NCI-H2227 (cell line): ENCODE measurements around the gene EDAR.

ENCODE experiments used
- DNase-seq: peaks from one replicate; lab custom pipeline; 2025; ENCODE audit not compliant: unreplicated experiment; lab: John Stamatoyannopoulos, UW

EDAR gene

DNA sequence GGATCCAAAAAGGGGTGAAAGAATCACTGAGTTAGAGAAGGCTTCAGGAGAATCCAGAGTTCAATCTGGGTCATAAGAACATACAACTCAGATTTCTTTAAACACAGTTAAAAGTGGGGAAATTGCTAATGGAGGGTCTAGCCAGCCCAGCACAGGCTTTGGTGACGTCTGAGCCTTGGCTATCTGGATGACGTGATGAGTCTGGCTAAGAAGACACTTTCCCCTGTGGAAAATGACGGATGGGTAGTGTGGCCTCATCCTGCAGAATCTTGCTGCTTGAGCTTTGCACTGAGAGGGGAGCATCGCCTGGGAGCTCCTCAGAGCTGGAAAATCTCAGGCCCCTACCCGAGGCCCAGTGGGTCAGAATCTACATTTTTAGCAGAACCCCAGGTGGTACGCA, 19.2 kb downstream of the EDAR start:
- DNase-seq, result no peak

DNA sequence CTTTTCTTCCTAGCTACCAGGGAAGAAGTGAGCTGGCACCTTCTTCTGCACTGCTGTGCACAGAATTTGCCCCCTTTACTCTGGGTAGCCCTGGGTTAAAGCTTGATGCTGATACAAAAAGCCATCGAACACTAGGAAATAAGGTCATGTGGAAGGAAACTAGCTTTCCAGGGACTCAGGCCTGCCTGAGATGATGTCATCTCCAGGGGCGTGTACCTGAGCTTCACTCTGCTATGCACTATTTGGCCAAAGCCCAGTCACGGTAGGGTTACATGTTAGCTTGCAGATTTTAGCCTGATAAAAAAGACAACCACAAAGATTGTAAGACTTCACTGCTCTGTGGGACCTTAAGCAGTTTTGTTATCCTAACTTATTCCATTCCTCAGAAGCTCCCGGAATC, 20.4 kb downstream of the EDAR start:
- no peak for DNase-seq

DNA sequence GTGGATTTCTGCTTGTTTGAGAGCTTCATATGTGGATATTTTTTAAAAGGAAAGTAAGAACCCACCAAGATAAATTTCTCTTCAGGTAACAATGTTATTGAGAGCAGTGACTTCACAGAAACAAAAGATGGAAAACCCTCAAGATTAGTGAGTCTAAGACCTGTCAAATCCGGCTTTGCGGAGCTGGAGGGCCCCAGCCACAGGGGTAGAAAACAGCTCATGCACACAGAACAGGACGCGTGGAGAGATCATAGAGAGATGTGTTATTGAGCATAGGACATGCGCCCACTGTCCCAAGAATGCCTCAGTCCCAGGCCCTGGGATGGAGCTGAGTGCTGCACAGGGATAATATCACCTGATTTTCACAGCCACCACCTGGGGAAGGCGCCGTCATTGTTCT, 21.3 kb downstream of the EDAR start:
- DNase-seq, result no peak

DNA sequence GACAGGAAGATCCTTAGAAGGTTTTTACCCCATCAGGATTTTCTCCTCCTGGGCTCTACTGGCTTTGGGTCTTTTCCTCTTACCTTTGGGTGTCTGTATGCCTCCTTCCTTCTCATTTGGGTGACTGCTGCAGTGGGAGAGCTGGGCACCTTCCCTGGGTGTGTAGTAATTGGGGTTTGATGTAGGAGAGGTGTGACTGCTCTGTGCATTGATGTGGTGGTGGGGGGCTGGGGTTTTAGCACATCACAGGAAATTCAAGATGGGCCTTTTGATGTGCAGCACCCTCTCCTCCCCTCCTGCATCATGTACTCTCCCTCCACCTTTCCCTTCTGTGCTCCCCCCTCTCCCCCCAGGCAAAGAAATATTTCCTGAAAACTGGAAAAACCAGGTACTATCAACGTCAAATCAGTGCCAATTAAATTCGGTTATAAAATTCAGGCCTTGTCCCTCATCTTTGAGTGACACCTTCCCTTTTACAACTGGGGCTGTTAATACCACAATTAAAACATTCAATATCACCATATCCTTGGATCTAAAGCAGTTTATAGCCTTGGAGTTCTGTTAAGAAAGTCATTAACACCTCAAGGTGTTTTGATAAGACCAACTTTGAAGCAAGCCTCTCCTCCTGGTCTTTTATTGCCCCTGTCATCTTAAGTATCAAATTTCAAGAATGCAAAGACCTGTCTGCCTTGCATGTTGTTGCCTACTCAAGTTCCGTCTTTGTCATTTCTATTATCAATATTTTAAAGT, 23.3 kb downstream of the EDAR start:
- DNase-seq, result no peak

DNA sequence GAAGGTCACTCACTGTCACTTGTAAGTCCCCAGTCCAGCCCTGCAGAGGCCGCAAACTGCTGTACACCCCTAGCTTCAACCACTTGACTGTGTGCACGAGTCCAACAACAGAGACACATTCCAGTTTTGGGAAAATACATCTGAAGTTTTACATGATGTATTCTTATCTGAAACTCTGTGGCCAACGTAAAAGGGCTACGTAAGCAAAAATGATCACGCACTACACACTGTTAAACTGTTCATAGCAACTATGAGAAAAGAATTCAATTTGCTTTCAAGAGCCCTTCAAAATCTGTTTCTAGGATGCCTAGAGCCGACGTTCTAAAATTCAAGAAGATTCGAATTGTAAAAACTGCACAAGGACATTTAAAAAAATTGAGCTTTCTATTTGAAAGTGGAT, 26.0 kb downstream of the EDAR start:
- no peak for DNase-seq

DNA sequence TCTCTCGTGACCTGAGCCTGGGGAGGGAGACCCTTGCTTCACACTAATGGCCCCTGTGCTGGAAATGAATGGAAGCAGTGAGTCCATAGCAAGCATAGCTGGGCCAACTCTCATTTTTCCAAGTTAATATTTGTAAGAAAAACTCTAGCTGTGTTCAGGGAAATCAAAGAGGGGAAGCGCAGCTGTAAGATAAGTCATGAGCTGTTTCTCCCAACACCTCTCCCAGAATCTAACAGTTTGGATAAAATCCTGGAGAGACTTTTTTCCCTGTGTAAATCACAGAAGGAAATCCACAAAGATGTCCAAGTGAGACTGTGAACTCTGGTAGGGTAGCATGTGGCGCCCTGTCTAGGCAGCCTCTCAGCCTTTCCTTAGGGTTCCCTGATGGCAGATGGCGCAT, 27.2 kb downstream of the EDAR start:
- DNase-seq, result no peak

DNA sequence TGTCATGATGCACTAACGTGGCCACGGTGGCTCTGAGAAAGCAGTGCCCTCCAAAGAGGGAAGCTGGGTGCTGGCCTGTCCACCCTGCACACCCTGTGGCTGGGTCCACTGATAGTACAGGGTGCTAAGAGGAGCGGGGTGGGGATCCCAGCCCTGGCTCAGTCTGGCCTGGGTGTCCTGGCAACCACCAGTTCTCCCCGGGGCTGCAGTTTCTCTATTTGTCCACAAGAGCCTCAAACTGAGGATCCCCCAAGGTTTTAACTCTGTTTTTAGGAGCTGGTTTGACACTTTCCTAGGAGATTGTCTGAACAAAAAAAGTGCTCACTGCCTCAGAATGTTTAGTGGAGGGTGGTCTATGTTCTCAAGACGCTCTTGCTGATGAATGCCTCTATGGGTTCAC, 29.0 kb downstream of the EDAR start:
- DNase-seq, result no peak

DNA sequence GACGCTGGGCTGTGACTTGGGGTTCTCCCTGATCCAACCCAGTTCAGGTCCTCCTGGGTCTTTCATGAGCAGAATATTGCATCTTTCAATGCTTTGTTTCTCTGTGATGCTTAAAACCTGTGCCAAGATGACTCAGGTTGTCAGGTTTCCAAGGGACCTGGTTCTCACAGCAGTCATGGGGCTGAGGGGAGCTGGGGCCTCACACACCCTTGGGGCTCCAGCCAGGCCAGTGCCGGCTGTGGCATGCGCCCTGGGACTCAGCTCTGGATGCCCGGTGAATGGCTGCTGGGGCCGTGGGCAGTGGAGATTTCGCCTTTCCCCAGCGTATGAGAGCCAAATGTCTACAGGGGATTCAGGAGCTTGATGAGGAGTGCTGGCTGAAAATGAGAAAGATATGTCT, 29.6 kb downstream of the EDAR start:
- DNase-seq, result no peak

DNA sequence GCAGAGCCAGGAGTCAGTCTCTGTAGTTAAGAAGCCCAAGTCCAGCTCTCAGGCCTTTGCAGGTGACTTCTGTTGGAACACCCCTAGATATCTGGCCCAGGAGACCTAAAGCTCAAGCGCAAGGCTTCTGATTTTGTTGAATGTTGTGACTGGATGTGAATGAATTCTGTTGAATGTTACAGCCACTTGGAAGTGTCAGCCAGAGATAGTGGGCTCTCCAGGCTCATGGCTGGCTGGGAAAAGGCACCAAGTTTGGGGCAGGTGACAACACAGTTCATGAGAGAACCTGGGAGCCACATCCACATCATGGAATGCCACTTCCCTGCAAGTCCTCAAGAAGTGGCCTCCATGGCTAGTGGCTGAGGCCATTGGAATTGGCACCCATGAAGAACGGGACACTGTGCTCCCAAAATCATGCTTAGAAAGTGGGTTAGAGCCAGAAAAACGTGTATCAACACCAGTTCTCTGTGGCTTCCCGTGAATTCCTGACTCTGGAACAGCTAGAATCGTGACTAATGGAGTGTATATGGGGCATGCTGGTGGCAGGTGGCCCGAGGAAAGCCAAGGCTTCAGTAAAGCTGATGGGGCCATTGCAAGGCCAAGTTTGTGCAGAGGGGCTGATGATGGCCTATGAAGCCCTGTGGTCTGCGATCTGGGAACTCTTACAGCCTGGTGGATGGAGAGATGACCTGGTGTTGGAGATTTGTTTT, 30.2 kb downstream of the EDAR start:
- no peak for DNase-seq

DNA sequence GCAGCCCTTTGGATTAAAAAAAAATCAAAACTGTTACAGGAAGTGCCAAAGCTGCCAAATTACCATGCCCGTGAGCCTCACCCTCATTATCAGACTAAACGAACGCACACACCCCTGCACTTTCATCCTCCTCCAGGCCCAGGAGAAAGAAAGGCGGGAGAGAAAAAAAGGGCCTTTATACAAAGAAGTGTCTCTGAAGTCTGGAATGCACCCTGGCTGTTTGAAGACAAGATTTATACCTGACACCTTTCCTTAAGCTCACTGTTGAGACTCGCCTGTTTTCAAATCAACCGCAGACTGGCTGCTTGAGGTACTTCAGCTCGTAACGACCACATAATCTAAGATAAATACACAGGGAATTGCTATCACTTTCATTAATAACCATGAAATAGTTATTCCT, 31.0 kb downstream of the EDAR start:
- DNase-seq, result no peak

DNA sequence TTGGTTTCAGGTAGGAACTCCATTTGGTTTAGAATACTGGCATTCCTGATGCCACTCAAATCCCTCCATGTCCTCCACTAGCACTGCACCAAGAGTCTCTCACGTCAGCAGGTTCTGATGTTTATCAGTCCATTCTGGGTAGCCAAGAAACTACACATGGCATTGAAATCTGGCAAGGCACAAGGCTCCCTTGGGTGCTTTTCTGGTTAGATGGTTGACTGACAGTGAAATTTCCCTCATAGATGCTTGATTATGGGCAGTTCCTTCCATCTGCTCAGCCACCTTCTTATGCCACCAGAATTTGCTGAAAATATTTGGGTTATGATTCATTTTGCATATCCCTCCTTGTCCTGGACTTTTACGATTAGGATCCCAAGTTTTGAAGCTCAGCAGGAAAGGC, 32.6 kb downstream of the EDAR start:
- no peak for DNase-seq

DNA sequence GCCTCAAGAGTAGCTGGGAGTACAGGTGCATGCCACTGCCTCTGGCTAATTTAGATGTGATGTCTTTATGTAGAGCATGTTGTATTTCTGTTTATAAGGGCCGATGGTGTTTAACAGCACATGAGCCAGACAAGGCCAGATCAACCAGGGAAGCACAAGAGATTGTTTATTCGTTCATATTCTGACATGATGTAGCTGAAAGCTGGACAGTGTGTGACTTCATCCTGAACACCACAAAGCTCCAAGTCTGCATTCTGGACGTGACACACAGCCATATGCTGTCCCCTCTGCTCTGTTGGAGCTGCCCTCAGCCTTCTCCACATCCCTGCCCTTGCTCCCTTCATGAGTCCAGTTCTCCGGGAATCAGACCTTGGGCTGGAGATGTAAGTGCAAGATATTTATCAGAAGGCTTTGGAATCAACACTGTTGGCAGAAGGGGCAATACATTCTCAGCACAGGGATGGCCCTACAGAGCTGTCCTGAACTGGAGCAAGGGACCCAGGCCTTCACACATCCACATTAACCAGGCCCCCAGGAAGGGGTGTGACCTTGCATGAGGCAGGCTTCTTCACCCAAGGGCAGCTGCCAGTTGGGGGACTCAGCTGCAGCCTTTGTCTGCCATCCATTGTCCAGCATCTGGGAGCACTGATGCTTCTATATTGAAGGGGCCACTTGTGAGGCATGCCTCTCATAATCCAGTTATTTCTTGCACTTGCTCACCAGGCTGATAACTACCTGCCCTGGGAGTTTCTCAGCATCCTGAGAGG, 38.5 kb downstream of the EDAR start:
- no peak for DNase-seq

DNA sequence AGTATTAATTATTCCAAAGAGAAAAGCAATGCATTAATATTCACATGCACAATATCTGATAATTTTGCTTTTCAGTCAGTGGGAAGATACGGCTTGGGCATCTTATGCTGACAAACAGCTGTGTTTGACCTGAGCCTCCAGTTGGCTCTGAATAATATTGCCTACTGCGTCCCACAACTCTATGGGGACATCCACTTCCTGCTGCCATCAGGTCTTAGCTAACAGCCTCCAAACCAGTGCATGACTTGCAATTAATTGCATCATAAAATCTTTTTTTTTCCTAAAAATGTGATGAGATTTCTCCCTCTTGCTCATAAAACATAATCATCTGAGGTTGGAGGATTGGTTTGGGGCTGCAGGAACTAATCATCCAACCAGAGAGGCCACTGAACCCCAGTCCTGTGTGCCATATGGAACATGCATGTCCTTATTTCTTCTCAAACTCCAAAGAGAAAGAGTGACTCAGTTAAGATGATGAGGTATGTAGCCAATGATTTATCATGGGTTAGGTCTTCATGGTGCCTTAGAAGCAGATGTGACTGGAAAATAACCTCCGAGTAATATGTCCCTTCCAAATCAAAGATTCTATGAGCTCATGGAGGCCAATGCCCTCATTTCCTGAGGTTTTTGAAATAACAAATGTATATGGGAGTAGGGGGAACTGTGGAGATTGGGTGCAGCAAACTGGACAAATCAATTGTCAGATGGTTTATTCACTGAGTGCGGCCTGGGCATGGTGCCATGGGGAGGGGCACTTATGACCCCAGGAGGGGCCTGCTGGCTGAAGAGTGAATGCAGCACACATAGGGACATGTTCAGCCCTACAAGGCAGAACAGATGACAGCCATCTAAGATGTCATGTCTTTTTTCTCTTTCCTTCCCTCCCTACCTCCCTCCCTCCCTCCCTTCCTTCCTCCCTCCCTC, 39.4 kb downstream of the EDAR start:
- no peak for DNase-seq

DNA sequence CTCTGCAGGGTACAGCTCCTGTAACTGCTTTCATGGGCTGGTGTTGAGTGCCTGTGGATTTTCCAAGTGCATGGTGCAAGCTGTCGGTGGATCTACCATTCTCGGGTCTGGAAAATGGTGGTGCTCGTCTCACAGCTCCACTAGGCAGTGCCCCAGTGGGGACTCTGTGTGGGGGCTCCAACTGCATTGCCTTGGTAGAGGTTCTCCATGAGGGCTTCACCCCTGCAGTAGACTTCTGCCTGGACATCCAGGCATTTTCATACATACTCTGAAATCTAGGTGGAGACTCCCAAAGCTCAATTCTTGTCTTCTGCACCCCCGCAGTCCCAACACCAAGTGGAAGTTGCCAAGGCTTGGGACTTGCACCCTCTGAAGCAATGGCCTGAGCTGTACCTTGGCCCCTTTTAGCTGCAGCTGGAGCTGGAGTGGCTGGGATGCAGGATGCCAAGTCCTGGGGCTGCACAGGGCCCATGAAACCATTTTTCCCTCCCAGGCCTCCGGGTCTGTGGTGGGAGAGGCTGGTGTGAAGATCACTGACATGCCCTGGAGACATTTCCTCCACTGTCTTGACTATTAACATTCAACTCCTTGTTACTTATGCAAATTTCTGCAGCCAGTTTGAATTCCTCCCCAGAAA, 41.6 kb downstream of the EDAR start:
- no peak for DNase-seq

DNA sequence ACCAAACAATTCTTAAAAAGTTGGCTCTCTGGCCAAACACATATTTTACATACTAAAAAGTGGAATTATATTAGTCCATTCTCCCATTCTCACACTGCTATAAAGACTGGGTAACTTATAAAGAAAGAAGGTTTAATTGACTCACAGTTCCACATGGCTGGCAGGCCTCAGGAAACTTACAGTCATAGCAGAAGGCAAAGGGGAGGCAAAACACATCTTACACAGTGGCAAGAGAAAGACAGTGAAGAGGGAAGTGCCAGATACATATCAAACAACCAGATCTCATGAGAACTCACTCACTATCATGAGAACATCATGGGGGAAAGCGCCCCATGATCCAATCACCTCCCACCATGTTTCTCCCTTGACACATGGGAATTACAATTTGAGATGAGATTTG, 42.6 kb downstream of the EDAR start:
- no peak for DNase-seq

DNA sequence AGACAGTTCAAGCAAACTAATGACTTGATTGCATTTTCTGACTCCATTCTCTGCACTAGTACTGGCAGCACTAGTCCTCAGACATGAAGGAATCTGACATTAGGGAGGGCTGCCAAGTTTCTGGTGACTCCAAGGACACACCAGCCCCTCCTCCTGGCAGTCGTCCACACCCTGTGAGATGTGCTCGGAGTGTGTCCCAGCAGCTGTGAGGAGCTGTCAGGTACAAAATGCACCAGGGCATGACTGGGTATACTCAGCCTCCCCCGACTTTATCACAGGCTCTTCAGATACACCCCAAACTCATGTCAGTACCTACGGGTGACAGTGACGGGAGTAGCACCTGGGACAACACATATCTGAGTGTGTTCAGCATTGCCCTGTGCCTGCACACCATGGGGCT, 43.1 kb downstream of the EDAR start:
- no peak for DNase-seq

DNA sequence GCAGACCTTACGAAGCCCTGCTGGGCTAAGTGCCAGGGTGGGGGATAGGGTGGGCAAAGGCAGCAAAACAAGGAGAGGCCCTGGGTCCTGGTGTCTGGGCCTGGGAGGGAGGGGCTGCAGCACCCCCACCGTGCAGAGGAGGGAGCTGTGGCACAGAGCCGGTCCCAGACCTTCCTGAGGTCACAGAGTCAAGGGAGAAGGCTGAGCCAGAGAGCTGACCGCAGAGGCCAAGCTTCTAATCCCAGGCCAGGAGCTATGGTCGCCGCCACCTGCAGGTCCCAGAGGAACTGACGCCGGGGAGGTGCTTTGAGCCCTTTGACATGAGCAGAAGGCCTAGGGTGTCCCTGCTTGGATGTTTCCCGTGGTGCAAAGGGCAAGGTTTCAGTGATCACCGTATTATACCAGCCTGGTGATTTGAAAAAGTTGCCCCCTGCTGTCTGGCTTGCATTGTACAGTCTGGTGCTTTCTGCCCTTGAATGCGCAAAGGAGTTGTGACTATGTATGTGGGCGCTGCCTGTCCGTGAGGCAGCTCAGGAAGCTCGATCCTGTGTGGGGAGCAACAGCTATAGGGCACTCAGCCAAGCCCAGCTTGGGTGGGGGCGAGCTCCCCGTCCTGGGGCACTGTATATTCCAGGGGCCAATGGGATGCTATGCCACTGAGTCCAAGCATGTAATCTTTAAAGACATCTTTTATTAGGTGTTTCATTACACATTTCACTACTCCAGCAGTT, 44.3 kb downstream of the EDAR start:
- DNase-seq, result no peak

DNA sequence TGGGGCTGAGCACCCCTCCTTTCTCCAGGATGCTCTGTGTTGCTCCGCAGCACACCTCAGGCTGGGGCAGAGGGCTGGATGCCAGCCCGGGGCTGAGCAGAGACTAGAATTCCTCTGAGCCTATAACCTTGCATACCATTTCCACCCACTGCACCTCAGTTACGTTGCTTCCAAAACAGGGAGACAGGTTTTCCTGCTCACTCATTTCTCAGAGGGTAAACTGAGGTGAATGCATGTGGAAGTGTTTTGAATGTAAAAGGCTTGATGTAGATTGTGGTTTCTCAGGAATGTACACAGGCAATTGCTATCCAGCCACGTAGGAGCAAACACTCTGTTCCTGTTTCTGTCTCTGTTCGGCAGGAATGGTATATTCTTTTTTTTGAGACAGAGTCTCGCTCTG, 45.3 kb downstream of the EDAR start:
- DNase-seq, result no peak

DNA sequence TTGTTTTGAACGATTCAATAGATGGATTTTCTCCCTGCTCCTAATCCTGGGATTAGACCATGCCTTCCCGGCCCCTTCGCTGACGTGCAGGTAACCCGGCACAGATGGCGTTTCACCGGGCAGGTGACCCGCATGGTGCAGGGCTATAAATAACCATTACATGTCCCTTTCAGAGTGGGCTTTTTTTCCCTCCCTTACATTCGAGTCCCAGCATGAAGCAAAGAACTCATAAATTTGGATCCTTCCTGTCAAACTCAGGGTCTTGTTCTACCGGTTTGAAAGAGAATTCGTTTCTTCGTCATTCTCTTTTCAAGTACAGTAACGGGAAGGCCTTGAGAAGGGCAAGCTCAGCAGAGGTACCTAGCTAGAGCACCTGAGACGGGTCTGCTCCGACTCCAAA, 46.1 kb downstream of the EDAR start:
- no peak for DNase-seq

DNA sequence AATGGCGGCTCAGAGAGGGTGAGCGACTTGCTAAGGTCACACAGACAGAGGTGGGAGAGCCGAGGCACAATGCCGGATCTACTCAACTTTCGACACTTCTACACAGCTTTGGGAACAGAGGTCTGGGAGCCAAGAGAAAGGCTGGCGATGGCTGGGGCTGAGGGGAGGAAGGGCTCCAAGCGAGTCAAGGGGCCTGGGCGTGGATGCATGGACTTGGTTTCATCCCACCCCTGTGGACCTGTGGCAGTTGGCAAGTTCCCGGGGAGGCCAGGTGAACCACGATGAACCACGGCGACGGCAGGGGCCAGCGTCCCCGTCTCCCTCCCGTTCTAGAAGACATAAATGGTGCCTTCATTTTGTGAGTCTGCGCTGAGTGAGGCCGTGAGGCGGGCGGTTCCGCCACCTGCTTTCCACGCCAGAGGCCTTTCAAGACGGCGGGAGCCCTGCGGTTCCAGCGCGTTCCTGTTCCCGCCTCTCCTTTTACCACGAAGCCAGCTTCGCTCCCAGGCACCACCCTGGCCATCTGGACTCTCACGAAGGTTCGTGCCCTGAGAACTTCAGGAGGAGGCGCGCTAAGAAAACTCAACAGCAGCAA, 46.7 kb downstream of the EDAR start:
- no peak for DNase-seq
